GM12865 (cell line): ENCODE results near the gene DNAJA4.
A peak's percentile ranks its signal among the peaks of the same experiment; 100 is the strongest.

Source experiments
- DNase-seq: peaks from one replicate; pipeline ENCODE4 v3.0.0; 2010; ENCODE audit warnings: low read depth
- H3K4me3 ChIP-seq: 2 replicates; pipeline ENCODE4 v1.5.1; 2011; ENCODE audit warnings: mild to moderate bottlenecking, low read depth, low read length, control low read depth
- TF ChIP-seq, protein P1 (sequence below): IDR thresholded peaks from 2 replicates; pipeline ENCODE4 v1.5.1; 2011; ENCODE audit warnings: low read length, control low read depth, low read depth, inconsistent platforms; ENCODE audit not compliant: insufficient read depth; ENCODE audit errors: missing control alignments

DNAJA4 gene

GRCh38 chr15:78312957-78313356, 48.6 kb downstream of the DNAJA4 start:
- TF ChIP-seq, protein P1, sequence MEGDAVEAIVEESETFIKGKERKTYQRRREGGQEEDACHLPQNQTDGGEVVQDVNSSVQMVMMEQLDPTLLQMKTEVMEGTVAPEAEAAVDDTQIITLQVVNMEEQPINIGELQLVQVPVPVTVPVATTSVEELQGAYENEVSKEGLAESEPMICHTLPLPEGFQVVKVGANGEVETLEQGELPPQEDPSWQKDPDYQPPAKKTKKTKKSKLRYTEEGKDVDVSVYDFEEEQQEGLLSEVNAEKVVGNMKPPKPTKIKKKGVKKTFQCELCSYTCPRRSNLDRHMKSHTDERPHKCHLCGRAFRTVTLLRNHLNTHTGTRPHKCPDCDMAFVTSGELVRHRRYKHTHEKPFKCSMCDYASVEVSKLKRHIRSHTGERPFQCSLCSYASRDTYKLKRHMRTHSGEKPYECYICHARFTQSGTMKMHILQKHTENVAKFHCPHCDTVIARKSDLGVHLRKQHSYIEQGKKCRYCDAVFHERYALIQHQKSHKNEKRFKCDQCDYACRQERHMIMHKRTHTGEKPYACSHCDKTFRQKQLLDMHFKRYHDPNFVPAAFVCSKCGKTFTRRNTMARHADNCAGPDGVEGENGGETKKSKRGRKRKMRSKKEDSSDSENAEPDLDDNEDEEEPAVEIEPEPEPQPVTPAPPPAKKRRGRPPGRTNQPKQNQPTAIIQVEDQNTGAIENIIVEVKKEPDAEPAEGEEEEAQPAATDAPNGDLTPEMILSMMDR, result no peak
- H3K4me3 ChIP-seq, result no peak overlapping the region
- no peak for DNase-seq

DNA sequence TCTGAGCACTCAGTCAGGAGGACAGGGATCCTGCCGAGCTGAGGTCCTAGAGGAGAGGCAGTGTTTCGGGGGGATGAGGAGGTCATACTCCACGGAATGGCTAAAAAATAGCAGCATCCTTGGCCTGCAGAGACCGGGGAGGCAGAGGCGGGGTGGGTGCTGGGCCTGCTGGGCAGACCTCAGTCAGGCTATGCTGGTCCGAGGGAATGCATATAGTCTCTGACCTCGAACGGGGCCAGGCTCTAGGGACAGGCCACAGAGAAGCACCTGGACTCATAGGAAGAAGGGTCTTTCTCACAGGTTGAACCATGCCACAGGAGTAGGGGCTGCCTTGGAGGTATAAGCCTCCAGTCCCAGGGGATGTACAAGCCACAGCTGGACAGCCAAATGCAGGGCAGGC, 49.0 kb downstream of the DNAJA4 start:
- TF ChIP-seq, protein P1, result no peak
- H3K4me3 ChIP-seq, result no peak overlapping the region
- no peak for DNase-seq

DNA sequence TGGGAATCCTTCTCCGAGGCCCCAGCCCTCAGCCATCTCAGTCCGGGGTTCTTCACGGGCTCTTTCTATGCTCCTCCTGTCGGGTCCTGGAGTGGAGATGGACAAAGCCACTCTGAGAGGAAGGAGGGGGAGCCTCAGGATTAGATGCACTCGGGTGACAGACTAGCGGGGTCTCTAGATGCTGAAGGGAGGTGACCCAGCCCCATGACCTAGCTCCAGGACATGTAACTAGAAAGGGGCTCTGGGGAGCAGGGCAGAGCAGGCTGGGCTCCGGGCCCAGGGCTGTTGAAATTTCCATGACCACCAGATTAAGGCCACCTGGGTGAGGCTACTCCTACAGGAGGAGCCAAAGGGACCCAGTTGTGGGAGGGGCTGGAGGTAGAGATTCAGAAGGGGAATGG, 49.8 kb downstream of the DNAJA4 start:
- TF ChIP-seq, protein P1, result no peak
- no peak overlapping the region for H3K4me3 ChIP-seq
- no peak for DNase-seq

DNA sequence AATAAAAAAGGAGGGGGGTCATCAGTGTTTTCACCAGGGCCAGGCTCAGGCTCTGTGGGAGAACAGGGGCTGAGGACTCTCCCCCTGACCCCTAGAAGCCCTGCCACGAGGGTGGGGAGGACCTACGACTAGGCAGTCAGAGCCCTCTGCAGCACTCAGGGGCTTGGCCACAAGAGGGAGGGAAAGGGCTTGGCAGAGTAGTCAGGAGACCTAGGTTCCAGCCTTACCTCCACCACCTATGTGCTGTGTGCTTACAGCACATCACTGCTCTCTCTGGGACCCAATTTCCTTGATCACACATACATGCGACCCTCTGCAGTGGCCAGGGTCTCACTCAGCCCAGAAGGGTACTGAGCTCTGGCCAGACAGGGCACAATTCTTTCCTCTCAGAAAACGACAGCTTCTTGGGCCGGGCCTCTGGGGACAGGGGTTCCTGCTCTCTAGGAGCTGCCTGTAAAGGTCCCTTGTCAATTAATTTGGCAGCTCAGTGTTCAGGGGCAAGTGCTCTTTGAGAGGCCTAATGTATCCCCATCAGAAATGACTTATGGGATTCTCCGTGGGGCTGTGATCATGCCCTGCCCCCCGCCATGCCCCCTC, 51.4 kb downstream of the DNAJA4 start:
- no peak overlapping the region for H3K4me3 ChIP-seq
- DNase-seq, result peak; percentile 50
- TF ChIP-seq, protein P1, result peak; percentile 46

DNA sequence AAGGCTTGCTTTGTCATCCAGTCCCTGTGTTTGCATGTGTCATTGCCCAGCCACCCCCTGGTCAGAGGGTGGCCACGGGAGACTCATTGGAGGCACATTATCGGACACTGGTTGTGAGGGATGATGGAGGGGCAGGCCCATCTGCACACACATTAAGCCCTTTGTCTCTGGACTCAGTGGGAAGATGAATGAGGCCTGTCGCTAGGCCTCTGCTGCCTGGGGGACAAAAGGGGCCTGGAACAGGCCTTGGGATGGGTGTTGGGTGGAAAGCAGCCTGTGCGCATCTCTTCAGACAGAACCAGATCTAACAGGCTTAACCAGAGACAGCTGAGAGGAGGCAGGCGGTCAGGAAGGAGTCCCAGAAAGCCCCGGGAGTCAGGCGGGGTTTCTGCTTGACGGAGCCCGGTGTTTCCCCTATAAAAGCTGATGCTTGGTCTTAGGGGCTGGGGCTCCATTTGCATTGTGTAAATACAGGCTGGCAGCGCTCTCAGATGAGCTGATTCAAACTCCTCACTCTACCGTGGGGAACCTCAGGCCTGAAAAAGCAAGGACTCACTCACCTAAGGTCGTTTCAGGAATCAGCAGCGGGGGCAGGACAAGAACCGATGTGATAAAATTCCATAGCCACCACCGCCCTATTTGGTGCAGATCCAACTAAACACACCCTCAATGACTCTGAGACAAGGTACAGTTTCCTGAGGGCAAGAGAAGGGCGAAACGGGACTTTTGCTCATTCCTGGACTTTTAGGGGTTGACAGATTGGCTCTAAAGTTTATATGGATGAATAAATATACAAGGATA, 52.1 kb downstream of the DNAJA4 start:
- DNase-seq, result peak; percentile 50
- TF ChIP-seq, protein P1, result no peak
- H3K4me3 ChIP-seq, result no peak overlapping the region

DNA sequence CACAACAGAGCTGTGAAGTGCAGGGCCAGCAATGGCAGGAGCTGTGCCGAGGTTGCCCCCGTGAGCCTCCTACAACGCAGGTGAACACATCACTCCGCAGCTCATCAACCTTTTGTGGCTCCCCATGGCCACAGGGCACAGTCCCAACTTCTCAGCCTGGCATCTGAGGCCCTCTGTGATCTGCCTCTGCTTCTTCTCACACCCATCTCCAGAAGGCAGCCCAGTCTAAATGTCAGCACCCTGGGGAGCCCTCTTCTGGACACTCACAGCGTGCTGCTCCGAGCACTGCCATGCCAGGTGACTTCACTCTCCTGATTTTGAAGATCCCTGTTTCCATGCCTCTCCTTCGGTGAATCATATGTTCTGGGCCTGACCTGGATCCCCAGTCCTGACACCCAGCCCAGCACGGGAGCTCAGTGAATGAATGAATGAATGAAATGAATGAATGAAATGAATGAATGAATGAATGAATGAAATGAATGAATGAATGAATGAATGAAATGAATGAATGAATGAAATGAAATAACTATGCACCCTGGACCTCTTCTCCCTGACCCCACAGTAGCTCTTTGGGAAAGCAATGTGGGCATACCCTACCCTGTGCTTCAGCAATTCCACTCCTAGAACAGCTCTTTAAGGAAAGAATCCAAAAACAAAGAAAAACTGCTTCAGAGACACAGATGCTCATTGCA, 52.9 kb downstream of the DNAJA4 start:
- no peak for DNase-seq
- TF ChIP-seq, protein P1, result no peak
- H3K4me3 ChIP-seq, result no peak overlapping the region
